ENCODE results near the gene KCNJ18. TPM values are rescaled to one million over a fixed set of nuclear protein-coding genes. Genes with fewer than 3 reads are reported as not detected.
"Not testable (repeated sequence)": the region's sequence is repeated elsewhere in the genome, so short reads cannot be mapped to it uniquely, and the experiment has no call there.

The KCNJ18 gene
- total RNA-seq, 1 experiment from 2014 or later, result not detected

GRCh38 chr17:21663166-21663565 is 29.2 kb upstream of the KCNJ18 start:
- H3K4me3 ChIP-seq (ENCODE audit: low read length); H3K79me2 ChIP-seq (ENCODE audit: low read length); H3K4me1 ChIP-seq (ENCODE audit: low read length); DNase-seq; H3K36me3 ChIP-seq (ENCODE audit: insufficient read depth, low read length); H4K20me1 ChIP-seq (ENCODE audit: insufficient read depth, low read depth, low read length); H2AFZ ChIP-seq (ENCODE audit: low read length); H3K9ac ChIP-seq (ENCODE audit: low read length); H3K27me3 ChIP-seq (ENCODE audit: low read length); H3K27ac ChIP-seq (ENCODE audit: low read length); H3K9me2 ChIP-seq (replicated peaks; ENCODE audit: insufficient read depth, low read length); H3K9me3 ChIP-seq (ENCODE audit: low read length); H3K4me2 ChIP-seq (ENCODE audit: low read depth, low read length, poor library complexity, severe bottlenecking): not testable (repeated sequence)

GRCh38 chr17:21663614-21664474 is 28.5 kb upstream of the KCNJ18 start:
- H3K27ac ChIP-seq (ENCODE audit: low read length); H3K4me2 ChIP-seq (ENCODE audit: low read depth, low read length, poor library complexity, severe bottlenecking); H3K79me2 ChIP-seq (ENCODE audit: low read length); H3K9ac ChIP-seq (ENCODE audit: low read length); H3K4me3 ChIP-seq (ENCODE audit: low read length); H3K4me1 ChIP-seq (ENCODE audit: low read length); H4K20me1 ChIP-seq (ENCODE audit: insufficient read depth, low read depth, low read length); H3K9me2 ChIP-seq (replicated peaks; ENCODE audit: insufficient read depth, low read length); DNase-seq; H3K9me3 ChIP-seq (ENCODE audit: low read length); H3K36me3 ChIP-seq (ENCODE audit: insufficient read depth, low read length); H2AFZ ChIP-seq (ENCODE audit: low read length); H3K27me3 ChIP-seq (ENCODE audit: low read length): not testable (repeated sequence)

GRCh38 chr17:21665171-21665570 is 27.2 kb upstream of the KCNJ18 start:
- not testable (repeated sequence) for H3K9me2 ChIP-seq (replicated peaks; ENCODE audit: insufficient read depth, low read length); H3K27me3 ChIP-seq (ENCODE audit: low read length); H2AFZ ChIP-seq (ENCODE audit: low read length); H3K9ac ChIP-seq (ENCODE audit: low read length); H3K4me3 ChIP-seq (ENCODE audit: low read length); H3K36me3 ChIP-seq (ENCODE audit: insufficient read depth, low read length); H3K79me2 ChIP-seq (ENCODE audit: low read length); H4K20me1 ChIP-seq (ENCODE audit: insufficient read depth, low read depth, low read length); H3K4me1 ChIP-seq (ENCODE audit: low read length); DNase-seq; H3K27ac ChIP-seq (ENCODE audit: low read length); H3K9me3 ChIP-seq (ENCODE audit: low read length); H3K4me2 ChIP-seq (ENCODE audit: low read depth, low read length, poor library complexity, severe bottlenecking)

DNA sequence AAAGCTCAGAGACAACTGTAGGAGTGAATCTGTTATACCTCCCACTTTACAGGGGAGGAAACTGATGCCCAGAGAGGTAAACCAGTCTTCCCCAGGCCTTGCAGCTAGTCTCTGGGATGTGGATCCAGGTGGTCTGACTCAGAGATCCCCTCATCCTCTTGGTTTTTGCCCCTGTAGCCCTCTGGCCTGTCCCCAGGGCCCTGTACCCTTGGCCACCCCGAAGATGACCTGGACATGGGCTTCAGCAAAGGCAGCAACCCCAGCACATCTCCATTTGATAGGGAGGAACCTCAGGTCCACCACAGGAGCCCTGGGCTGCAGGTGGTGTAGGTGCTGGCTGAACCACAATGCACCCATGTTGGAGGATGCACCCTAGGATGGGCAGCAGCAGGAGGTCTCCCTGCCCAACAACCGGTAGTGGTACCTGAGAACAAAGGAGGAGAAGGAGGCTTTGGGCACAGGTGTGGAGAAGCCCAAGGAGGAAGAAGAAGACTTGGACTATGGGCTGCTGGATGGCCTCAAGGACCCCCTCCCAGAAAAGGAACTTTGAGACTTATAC is 26.3 kb upstream of the KCNJ18 start:
- not testable (repeated sequence) for H3K4me2 ChIP-seq (ENCODE audit: low read depth, low read length, poor library complexity, severe bottlenecking); H3K9me3 ChIP-seq (ENCODE audit: low read length); H4K20me1 ChIP-seq (ENCODE audit: insufficient read depth, low read depth, low read length); H3K79me2 ChIP-seq (ENCODE audit: low read length); H3K27me3 ChIP-seq (ENCODE audit: low read length); H3K9ac ChIP-seq (ENCODE audit: low read length); H3K4me3 ChIP-seq (ENCODE audit: low read length); H3K27ac ChIP-seq (ENCODE audit: low read length); H2AFZ ChIP-seq (ENCODE audit: low read length); H3K9me2 ChIP-seq (replicated peaks; ENCODE audit: insufficient read depth, low read length); H3K36me3 ChIP-seq (ENCODE audit: insufficient read depth, low read length); H3K4me1 ChIP-seq (ENCODE audit: low read length)
- peak; percentile 31 for DNase-seq

- not testable (repeated sequence) for H2AFZ ChIP-seq (ENCODE audit: low read length); H3K79me2 ChIP-seq (ENCODE audit: low read length); H3K9me3 ChIP-seq (ENCODE audit: low read length); H4K20me1 ChIP-seq (ENCODE audit: insufficient read depth, low read depth, low read length); H3K9me2 ChIP-seq (replicated peaks; ENCODE audit: insufficient read depth, low read length); H3K36me3 ChIP-seq (ENCODE audit: insufficient read depth, low read length); H3K4me3 ChIP-seq (ENCODE audit: low read length); H3K4me1 ChIP-seq (ENCODE audit: low read length); H3K9ac ChIP-seq (ENCODE audit: low read length); H3K4me2 ChIP-seq (ENCODE audit: low read depth, low read length, poor library complexity, severe bottlenecking); H3K27me3 ChIP-seq (ENCODE audit: low read length); H3K27ac ChIP-seq (ENCODE audit: low read length)
- peak; percentile 17 for DNase-seq
Observed at GRCh38 chr17:21666711-21667412, 25.5 kb upstream of the KCNJ18 start.

- H3K27ac ChIP-seq (ENCODE audit: low read length); H2AFZ ChIP-seq (ENCODE audit: low read length); H3K4me2 ChIP-seq (ENCODE audit: low read depth, low read length, poor library complexity, severe bottlenecking); H4K20me1 ChIP-seq (ENCODE audit: insufficient read depth, low read depth, low read length); H3K79me2 ChIP-seq (ENCODE audit: low read length); H3K4me3 ChIP-seq (ENCODE audit: low read length); H3K36me3 ChIP-seq (ENCODE audit: insufficient read depth, low read length); H3K9me3 ChIP-seq (ENCODE audit: low read length); H3K9ac ChIP-seq (ENCODE audit: low read length); H3K4me1 ChIP-seq (ENCODE audit: low read length); H3K9me2 ChIP-seq (replicated peaks; ENCODE audit: insufficient read depth, low read length); H3K27me3 ChIP-seq (ENCODE audit: low read length): not testable (repeated sequence)
- DNase-seq, result peak; percentile 31
Observed at GRCh38 chr17:21667413-21668117, 24.8 kb upstream of the KCNJ18 start.

DNA sequence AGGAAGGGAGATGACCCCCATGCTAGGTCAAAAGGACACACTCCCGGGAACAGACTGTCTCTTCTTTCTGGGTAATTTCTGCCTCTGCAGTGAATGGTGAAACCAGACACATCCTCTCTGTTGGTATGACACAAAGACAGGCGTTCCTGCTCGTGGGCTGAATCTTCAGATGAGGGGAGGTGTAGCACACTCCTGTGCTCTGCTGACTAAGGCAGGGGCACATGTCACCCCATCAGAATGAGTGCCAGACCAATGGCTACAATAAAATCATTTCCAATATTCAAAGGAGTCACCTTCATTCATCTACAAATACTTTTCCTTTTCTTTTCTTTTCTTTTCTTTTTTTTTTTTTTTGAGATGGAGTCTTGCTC is 24.2 kb upstream of the KCNJ18 start:
- not testable (repeated sequence) for H3K36me3 ChIP-seq (ENCODE audit: insufficient read depth, low read length); H4K20me1 ChIP-seq (ENCODE audit: insufficient read depth, low read depth, low read length); H3K4me2 ChIP-seq (ENCODE audit: low read depth, low read length, poor library complexity, severe bottlenecking); H3K79me2 ChIP-seq (ENCODE audit: low read length); H3K9me2 ChIP-seq (replicated peaks; ENCODE audit: insufficient read depth, low read length); H3K27ac ChIP-seq (ENCODE audit: low read length); H3K27me3 ChIP-seq (ENCODE audit: low read length); H3K9me3 ChIP-seq (ENCODE audit: low read length); H3K4me3 ChIP-seq (ENCODE audit: low read length); H3K9ac ChIP-seq (ENCODE audit: low read length); H3K4me1 ChIP-seq (ENCODE audit: low read length); H2AFZ ChIP-seq (ENCODE audit: low read length)
- DNase-seq, result peak; percentile 12

GRCh38 chr17:21668746-21669508 is 23.4 kb upstream of the KCNJ18 start:
- not testable (repeated sequence) for H3K79me2 ChIP-seq (ENCODE audit: low read length); H3K9me3 ChIP-seq (ENCODE audit: low read length); H3K4me1 ChIP-seq (ENCODE audit: low read length); H3K27ac ChIP-seq (ENCODE audit: low read length); H4K20me1 ChIP-seq (ENCODE audit: insufficient read depth, low read depth, low read length); H3K4me3 ChIP-seq (ENCODE audit: low read length); H3K9me2 ChIP-seq (replicated peaks; ENCODE audit: insufficient read depth, low read length); H3K4me2 ChIP-seq (ENCODE audit: low read depth, low read length, poor library complexity, severe bottlenecking); H3K36me3 ChIP-seq (ENCODE audit: insufficient read depth, low read length); H3K9ac ChIP-seq (ENCODE audit: low read length); H3K27me3 ChIP-seq (ENCODE audit: low read length); H2AFZ ChIP-seq (ENCODE audit: low read length)
- DNase-seq, result peak; percentile 30
